GM21381 (cell line): ENCODE measurements around the gene MIA3.
A peak's percentile ranks its signal among the peaks of the same experiment; 100 is the strongest.
"Not testable (repeated sequence)": the region's sequence is repeated elsewhere in the genome, so short reads cannot be mapped to it uniquely, and the experiment has no call there.

Experiments
- ATAC-seq: cut with Tn5 transposase; IDR thresholded peaks from one replicate; pipeline ENCODE4 v1.9.1; 2021; ENCODE audit warnings: mild to moderate bottlenecking, moderate library complexity; ENCODE audit not compliant: unreplicated experiment

Gene MIA3

DNA sequence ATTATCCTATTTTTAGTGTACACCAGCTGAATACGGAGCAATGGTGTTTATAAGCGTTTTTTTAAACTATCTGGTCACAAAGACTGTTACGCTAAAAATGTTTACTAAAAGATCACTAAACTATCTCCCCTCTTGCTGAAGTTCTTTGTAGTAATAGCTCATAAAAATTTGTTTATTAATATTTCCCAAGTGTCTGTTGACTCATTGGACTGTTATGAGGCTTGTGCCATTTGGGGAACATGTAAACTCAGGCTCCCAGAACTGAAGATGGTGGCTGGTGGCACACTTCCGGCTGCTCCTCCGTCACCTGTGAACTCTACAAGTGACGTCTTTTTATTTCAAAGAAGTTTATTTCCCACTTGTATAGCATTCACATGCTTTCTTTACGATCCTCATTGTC is 48.1 kb downstream of the MIA3 start:
- ATAC-seq = no peak

- not testable (repeated sequence) for ATAC-seq
These were observed 50.3 kb downstream of the MIA3 start for GRCh38 chr1:222668184-222668583.

- not testable (repeated sequence) for ATAC-seq
These were observed 51.2 kb downstream of the MIA3 start for GRCh38 chr1:222669107-222669506.

- no peak for ATAC-seq
These were observed 52.2 kb downstream of the MIA3 start for GRCh38 chr1:222670110-222670509.

DNA sequence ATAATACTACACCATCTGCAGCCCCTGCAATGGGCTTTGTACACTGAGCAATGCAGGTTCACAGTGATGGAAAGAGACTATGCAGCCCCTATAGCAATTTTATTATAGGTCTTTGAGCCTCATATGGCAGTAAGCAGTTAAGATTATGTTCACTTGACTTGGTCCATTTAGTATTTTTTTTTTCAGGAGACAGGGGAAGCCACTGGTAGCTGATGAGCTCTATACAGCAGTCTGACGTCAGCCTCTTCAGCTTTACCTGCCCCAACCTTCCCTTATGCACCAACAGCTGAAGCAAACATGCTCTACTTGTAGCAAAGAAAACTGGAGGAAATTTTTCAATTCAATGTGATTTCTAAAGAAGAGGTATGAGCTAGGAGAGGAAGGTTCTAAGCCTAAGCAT is 62.2 kb downstream of the MIA3 start:
- ATAC-seq = no peak

DNA sequence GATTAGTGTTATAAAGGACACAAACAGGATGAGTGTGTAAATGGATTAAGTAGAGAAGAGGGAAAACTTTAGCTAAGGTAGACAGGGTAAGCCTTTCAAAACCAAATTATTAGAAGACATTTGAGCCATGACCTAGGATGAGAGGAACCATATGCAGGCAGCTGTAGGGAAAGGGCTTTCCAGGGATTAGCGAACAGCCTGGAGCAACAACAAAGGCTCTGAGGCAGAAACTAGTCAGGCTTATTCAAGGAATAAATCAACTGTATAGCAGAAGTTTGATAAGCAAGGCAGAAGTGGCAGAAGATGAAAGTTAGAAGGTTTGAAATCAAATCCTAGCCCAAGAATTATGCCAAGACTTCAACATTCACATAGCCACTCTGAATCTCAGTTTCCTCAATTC is 73.1 kb downstream of the MIA3 start:
- no peak for ATAC-seq

DNA sequence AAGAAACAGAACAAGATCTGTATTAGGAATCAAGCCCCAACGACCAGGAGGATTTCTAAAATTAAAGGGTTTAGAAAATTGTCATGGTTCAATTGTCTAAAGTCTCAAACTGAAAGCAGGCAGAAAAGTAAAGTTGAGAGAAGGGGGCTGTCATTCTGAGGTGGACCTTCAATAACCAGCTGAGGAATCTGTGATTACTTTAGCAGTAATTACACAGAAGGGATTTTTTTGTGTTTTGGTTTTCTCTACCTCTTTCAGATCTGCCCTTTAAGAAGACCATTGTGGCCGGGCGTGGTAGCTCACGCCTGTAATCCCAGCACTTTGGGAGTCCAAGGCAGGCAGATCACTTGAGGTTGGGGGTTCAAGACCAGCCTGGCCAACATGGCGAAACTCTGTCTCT is 77.0 kb downstream of the MIA3 start:
- ATAC-seq = no peak

GRCh38 chr1:222696741-222697140 is 78.8 kb downstream of the MIA3 start:
- ATAC-seq = no peak

DNA sequence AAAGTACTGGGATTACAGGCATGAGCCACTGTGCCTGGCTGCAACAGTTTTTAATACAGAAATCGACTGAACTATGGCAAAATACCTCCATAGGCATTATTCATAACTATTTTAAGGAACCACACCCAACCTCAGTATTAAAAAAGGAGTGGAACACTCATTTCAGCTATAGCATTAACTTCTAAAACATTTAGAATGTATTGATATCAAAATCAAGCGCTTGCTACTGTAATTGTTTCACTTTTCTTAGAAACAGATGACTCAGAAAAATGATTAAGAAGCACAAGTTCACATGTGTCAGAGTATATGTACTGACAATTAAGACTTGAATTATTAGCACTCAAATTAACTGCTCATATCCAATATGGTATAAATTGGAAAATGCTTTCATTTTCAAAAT is 79.3 kb downstream of the MIA3 start:
- ATAC-seq = no peak

GRCh38 chr1:222697826-222698225 is 79.9 kb downstream of the MIA3 start:
- no peak for ATAC-seq

- no peak for ATAC-seq
These were observed 84.3 kb downstream of the MIA3 start for GRCh38 chr1:222702210-222702609.

- no peak for ATAC-seq
These were observed 86.4 kb downstream of the MIA3 start for GRCh38 chr1:222704260-222704659.

DNA sequence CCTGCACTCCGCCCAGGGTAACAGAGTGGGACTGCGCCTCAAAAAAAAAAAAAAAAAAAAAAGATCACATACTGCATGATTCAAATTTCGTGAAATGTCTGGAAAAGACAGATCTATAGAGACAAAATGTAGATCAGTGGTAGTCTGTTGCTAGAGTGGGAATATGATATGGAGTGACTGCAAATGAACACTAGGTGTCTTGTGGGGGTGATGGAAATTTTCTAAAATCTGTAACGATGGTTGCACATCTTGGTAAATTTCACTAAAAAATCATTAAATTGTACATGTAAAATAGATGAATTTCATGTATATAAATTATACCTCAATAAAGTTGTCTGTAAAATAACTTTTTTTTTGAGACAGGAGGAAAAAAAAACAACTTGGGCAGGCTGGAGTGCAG is 88.9 kb downstream of the MIA3 start:
- no peak for ATAC-seq

DNA sequence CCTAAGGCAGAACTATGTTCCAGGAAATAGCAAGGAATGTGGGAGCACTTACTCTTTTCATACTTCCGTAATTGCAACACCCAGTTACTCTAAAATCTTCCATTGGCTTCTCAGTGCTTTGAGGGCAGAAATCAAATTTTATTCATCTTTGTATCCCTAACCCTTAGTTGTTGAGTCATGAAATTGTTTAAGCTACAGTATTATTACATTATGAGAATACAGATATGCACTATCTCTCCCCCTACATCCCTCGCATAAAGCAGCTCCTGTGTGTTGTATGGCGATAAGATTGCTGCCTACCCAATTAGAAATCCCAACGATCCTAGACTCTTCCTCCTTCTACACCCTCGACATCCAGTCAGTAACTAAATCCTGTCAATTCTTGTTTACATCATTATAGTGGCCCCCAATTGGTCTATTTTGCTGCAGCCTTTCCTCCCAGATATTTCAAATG is 91.8 kb downstream of the MIA3 start:
- no peak for ATAC-seq

DNA sequence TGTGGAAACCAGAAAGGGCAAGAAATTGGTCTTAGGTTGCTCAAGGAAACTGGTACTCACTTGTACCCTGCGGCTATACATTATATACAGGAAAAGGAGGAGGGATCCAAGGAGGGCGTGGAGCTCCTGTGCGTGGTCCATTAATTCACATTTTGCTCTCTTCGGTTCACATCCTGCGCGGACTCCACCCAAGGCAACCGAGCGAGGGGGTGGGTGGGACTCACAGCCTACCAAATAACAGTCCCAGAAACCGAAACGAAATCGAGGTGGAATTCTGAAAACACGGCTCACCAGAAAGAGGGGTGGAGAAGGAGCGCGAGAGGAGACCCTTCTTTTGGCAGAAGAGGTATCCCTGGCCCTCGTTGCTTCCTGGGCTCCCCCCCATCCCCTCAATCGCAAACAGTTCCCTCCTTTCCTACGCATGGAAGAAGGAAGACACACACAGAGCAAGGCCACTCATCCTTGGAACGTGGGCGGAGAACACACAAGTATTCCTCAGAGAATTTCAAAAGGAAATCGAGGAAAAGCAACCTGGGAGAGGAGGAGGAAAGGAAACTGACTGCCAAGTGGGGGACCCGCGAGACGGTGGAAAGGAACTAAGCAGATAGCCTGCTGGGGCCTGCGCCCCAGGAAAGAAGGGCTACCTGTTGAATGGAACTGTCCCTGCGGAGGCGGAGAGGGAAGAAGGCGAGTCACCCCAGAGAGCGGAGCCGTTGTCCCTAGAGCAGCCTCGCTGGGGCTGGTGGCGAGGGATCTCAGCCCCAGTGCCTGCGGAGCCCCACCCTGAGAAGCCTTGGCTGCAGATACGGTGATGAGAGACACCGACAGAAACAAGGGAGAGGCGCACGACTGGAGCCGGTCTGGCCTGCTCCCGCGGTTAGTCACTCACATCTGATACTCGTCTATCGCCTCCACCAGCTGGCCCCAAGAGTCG is 93.7 kb downstream of the MIA3 start:
- peak; percentile 33 for ATAC-seq

DNA sequence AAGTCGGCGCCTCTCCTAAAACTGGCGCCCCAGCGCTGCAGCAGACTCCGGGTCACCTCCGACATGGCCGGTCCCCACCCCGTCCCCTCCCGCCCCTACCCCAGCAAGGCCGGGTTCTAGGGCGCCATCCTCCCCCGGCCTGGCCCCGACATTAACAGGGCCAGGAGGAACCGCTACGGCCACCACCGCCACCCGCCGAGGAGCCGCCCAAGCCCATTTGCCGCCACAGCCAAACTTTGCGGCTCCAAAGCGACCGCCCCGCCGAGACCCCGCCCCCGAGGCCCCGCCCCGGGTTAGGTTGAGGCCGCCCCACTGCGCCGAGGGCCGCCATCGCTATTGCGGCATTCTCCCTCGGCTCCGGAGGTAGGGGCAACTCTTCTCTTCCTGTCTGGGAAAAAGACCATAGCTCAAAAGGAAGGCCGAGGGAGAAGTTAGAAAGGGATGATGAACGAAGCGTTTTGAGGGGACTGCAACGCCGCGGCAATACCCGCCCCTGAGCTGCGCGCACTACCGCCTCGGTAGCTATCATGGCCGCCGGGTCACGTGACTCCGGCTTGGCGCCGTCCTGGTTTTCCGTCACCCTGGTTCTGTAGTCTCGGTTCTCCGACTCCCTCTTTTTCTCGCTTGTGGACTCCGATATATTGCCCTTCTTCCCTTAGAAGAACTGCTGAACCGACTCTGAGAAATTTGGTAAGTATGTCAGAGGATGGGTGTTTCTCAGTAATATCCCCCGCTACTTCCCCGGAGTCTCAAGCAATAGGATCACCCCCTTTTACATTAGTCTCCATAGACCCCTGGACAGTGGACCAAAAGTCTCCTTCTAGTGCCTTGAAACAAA is 94.6 kb downstream of the MIA3 start, which contains the start of the genes AIDA and BROX:
AIDA (minus strand) TSS at position 239 of the 838 bp plus-strand sequence; CDS start at position 65, 174 bp downstream.
BROX (plus strand) TSS at position 312 of the 838 bp plus-strand sequence. CDS start 3,136 bp downstream, outside the sequence.
- ATAC-seq = peak; percentile 80

DNA sequence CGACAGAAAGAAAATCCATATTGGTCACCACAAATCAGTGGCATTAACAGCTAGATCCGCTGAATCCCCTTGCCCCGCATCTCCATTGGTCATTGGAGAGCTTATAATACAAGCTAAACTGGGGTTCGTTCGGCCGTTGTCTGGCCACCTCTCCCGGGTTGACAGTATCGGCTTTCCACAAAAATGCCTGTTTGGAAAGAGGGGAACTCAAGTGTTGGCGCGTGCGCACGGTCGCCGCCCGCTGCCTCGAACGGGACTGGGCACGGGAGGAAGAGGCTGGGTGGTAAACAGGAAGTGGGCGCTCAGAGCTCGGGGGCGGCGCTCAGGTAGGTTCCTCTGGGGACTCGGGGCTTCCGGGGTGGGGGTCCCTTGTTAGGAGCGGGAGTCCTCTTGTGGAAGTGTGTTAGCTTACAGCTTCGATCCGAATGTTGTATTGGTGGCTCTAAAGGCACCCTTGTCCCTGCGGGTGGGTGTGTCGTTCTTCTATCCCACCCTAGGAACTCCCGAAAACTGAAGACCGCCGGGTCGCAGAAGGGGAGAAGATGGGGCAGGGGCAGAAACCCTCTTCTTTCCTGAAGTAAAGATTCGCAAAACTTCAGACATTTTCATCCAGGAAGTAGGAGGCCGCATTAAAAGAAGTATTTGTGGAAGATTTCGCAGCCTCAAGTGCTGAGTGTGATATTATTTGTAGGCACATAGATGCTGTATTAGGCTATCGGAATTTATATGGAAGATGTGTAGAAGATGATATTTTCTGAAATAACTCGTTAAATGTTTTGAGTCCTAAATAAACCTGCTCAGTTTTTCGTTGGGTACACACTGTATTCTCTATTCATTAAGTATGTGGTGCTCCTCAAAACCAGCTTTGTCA is 95.4 kb downstream of the MIA3 start:
- peak; percentile 58 for ATAC-seq

GRCh38 chr1:222716393-222716792 is 98.5 kb downstream of the MIA3 start:
- ATAC-seq = no peak
